Fibroblast of lung (primary cell): ENCODE measurements around the gene ZNF554. TPM values are rescaled to one million over a fixed set of nuclear protein-coding genes. Genes with fewer than 3 reads are reported as not detected.

ENCODE experiments used
- DNase-seq, 2 donors: peaks; one replicate each; pipeline versions ENCODE4 v3.0.0 to v3.0.0-alpha.2; 2010; ENCODE audit warnings: low read depth in 2 of 2
- H2AFZ ChIP-seq: 2 replicates; pipeline ENCODE4 v1.5.1; 2012; ENCODE audit warnings: low read length, control low read depth, inconsistent platforms
- H3K27ac ChIP-seq: 2 replicates; pipeline ENCODE4 v1.5.1; 2011; ENCODE audit warnings: low read length, control low read depth; ENCODE audit not compliant: insufficient read depth
- H3K27me3 ChIP-seq: 2 replicates; pipeline ENCODE4 v1.5.1; 2011; ENCODE audit warnings: mild to moderate bottlenecking, low read length; ENCODE audit not compliant: control insufficient read depth, insufficient read depth
- H3K36me3 ChIP-seq: 2 replicates; pipeline ENCODE4 v1.5.1; 2011; ENCODE audit warnings: low read length; ENCODE audit not compliant: control insufficient read depth, insufficient read depth
- H3K4me1 ChIP-seq: 2 replicates; pipeline ENCODE4 v1.5.1; 2011; ENCODE audit warnings: low read length; ENCODE audit not compliant: control insufficient read depth, insufficient read depth; ENCODE audit errors: extremely low read depth
- H3K4me2 ChIP-seq: 2 replicates; pipeline ENCODE4 v1.5.1; 2011; ENCODE audit warnings: low read length, control low read depth; ENCODE audit not compliant: insufficient read depth; ENCODE audit errors: extremely low read depth
- H3K4me3 ChIP-seq, 4 experiments: fragments of 200-600 bp in 1 of 4; sonication (generic) in 1 of 4; replicated peaks in 1 of 4; 2 replicates each; pipeline ENCODE4 v1.5.1; 2011 to 2016; ENCODE audit warnings: low read length in 4 of 4, low read depth in 3 of 4, mild to moderate bottlenecking in 3 of 4, control low read depth in 2 of 4, inconsistent platforms in 1 of 4, mixed read lengths in 1 of 4; ENCODE audit not compliant: insufficient read depth in 1 of 4; ENCODE audit errors: control extremely low read depth in 1 of 4
- H3K79me2 ChIP-seq: 2 replicates; pipeline ENCODE4 v1.5.1; 2012; ENCODE audit warnings: mild to moderate bottlenecking, low read length, inconsistent platforms; ENCODE audit not compliant: control insufficient read depth, insufficient read depth
- H3K9ac ChIP-seq: 2 replicates; pipeline ENCODE4 v1.5.1; 2011; ENCODE audit warnings: mild to moderate bottlenecking, low read length, control low read depth; ENCODE audit not compliant: insufficient read depth
- H3K9me3 ChIP-seq: 2 replicates; pipeline ENCODE4 v1.5.1; 2012; ENCODE audit warnings: low read depth, low read length; ENCODE audit not compliant: control insufficient read depth, insufficient read depth
- H4K20me1 ChIP-seq: 2 replicates; pipeline ENCODE4 v1.5.1; 2011; ENCODE audit warnings: low read length; ENCODE audit not compliant: control insufficient read depth, insufficient read depth; ENCODE audit errors: extremely low read depth
- CTCF ChIP-seq, 2 donors: IDR thresholded peaks in 1 of 2; conservative IDR thresholded peaks in 1 of 2; 1 replicate in 1 of 2; 2 replicates in 1 of 2; pipeline ENCODE4 v1.5.1; 2011 to 2012; ENCODE audit warnings: low read length in 2 of 2, control low read depth in 1 of 2, inconsistent platforms in 1 of 2, low read depth in 1 of 2, mild to moderate bottlenecking in 1 of 2
- EZH2 ChIP-seq: IDR thresholded peaks from 2 replicates; pipeline ENCODE4 v1.5.1; 2012; ENCODE audit warnings: low read length, control low read depth, mild to moderate bottlenecking; ENCODE audit errors: missing control alignments
- polyA plus RNA-seq, 2 donors: library from polyadenylated mRNA; depleted of rRNA in 1 of 2; stranded (reverse) in 1 of 2; unstranded in 1 of 2; fragments of >200 nt; gene quantifications; 2 replicates each; pipeline ENCODE4 v1.2.1, GENCODE V29; 2011 to 2012; ENCODE audit warnings: missing spikeins in 1 of 2
- total RNA-seq: library from RNA; depleted of rRNA; stranded (reverse); fragments of >200 nt; gene quantifications from 2 replicates; pipeline ENCODE4 v1.2.1, GENCODE V29; 2014

The ZNF554 gene
- total and polyA plus RNA-seq, 2 donors (not counting 1 experiment from before 2014, with no cell fraction given): 2.0 to 5.8 TPM

DNA sequence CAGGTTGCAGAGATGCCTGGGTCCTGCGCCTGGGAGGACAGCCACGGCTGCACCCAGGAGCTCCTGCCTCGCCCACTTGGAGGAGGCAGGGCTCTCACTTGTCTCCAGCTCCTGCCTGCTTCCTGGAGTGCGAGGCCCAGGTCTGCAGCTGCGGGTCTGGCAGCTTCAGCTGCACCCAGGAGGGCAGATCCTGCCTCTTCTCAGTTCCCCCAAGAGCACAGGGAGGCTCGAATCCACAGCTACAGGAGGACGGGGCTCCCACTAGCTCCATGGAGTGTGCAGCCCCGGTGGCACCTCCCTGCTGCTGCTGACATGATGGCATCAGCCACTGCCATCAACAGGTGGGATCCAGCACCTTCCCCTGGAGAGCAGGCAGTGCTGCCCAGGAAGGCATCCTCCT is 4.5 kb downstream of the ZNF554 start:
- H2AFZ ChIP-seq: no peak overlapping the region
- TF ChIP-seq CTCF (conservative IDR thresholded peaks at IDR 0.05 in 1 of 2, IDR thresholded peaks at IDR 0.05 in 1 of 2; ENCODE audit: low read depth in 1 of 2, low read length in 2 of 2) (no peak), EZH2 (no peak)
- no peak for DNase-seq
- H4K20me1 ChIP-seq: no peaks in the 10 kb centered on the region
- no peak overlapping the region for H3K4me2 ChIP-seq
- no peak overlapping the region for H3K4me3 ChIP-seq
- no peaks in the 10 kb centered on the region for H3K27me3 ChIP-seq
- no peaks in the 10 kb centered on the region for H3K36me3 ChIP-seq
- no peaks in the 10 kb centered on the region for H3K79me2 ChIP-seq
- H3K4me1 ChIP-seq: no peaks in the 10 kb centered on the region
- H3K27ac ChIP-seq: no peak overlapping the region
- no peaks in the 10 kb centered on the region for H3K9me3 ChIP-seq
- H3K9ac ChIP-seq: no peak overlapping the region

- Histone ChIP-seq H3K79me2 (no peaks in the 10 kb centered on the region), H3K36me3 (no peaks in the 10 kb centered on the region), H3K27ac (no peak overlapping the region), H3K9me3 (no peaks in the 10 kb centered on the region), H3K4me2 (no peak overlapping the region), H2AFZ (no peak overlapping the region), H3K27me3 (no peaks in the 10 kb centered on the region), H3K4me3 (no peak overlapping the region), H3K4me1 (no peaks in the 10 kb centered on the region), H4K20me1 (no peaks in the 10 kb centered on the region), H3K9ac (no peak overlapping the region)
- no peak for DNase-seq
- TF ChIP-seq EZH2: no peak
- TF ChIP-seq CTCF (conservative IDR thresholded peaks at IDR 0.05 in 1 of 2, IDR thresholded peaks at IDR 0.05 in 1 of 2; ENCODE audit: low read depth in 1 of 2, low read length in 2 of 2): no peak
Measured at GRCh38 chr19:2827022-2827421, 7.4 kb downstream of the ZNF554 start.

DNA sequence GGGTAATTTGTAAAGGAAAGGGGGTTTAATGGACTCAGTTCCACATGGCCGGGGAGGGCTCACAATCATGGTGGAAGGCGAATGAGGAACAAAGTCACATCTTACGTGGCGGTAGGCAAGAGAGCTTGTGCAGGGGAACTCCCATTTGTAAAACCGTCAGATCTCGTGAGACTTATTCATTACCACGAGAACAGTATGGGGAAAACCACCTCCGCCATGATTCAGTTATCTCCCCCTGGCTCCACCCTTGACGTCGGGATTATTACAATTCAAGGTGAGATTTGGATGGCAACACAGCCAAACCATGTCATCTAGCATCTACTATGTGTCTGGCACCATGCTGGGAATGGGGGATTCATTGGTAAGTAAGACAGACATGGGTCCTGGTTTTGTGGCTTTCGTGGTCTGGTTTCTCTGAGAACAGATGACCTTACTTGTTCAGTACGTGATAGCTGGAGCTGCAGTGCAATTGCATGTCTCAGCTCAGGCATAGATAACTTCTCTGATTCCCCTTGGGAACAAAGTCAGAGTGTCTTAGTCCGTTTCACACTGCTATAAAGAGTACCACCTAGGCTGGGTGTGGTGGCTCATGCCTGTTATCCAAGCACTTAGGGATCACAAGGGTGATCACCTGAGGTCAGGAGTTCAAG is 8.3 kb downstream of the ZNF554 start:
- no peaks in the 10 kb centered on the region for H3K79me2 ChIP-seq
- TF ChIP-seq CTCF (conservative IDR thresholded peaks at IDR 0.05 in 1 of 2, IDR thresholded peaks at IDR 0.05 in 1 of 2; ENCODE audit: low read depth in 1 of 2, low read length in 2 of 2): no peak
- no peak for TF ChIP-seq EZH2
- no peaks in the 10 kb centered on the region for H3K4me1 ChIP-seq
- DNase-seq: no peak
- H3K9ac ChIP-seq: no peak overlapping the region
- no peaks in the 10 kb centered on the region for H3K36me3 ChIP-seq
- no peak overlapping the region for H3K27ac ChIP-seq
- H2AFZ ChIP-seq: no peak overlapping the region
- H3K4me3 ChIP-seq: no peak overlapping the region
- H3K4me2 ChIP-seq: no peak overlapping the region
- no peaks in the 10 kb centered on the region for H3K9me3 ChIP-seq
- no peaks in the 10 kb centered on the region for H3K27me3 ChIP-seq
- H4K20me1 ChIP-seq: no peaks in the 10 kb centered on the region
